Prostate gland (tissue), 2 donors: Measurements from ENCODE around the gene GPX4.

Source experiments
- POLR2A ChIP-seq: fragments of 450-650 bp; IDR thresholded peaks from one replicate; pipeline ENCODE4 v1.6.1; 2016; ENCODE audit warnings: antibody characterized with exemption, mild to moderate bottlenecking
- TF ChIP-seq, protein P1 (sequence below), 4 experiments: fragments of 200-600 bp in 2 of 4; fragments of 450-650 bp in 2 of 4; sonication (generic) in 2 of 4; IDR thresholded peaks; 1 replicate in 3 of 4; 2 replicates in 1 of 4; pipeline ENCODE4 v1.5.1; 2016 to 2019; ENCODE audit warnings: antibody characterized with exemption in 4 of 4, mild to moderate bottlenecking in 2 of 4, moderate library complexity in 2 of 4

DNA sequence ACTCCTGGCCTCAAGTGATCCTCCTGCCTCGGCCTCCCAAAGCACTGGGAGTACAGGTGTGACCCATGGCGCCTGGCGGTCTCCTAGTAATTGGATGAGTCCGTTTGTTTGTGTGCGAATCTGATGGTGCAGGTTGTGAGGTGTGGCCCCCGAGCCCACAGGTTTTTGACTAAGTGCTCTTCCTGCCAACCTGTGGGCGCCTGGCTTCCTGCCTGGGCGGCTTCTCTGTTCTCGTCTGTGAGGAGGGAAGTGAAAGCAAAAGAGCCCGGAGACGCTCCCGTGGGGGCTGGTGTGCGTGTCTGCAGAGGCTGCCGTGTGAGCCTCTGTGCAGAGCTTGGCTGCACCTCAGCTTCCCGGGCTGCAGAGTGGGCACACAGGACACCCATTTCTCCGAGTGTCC, 26.8 kb upstream of the GPX4 start:
- TF ChIP-seq POLR2A: no peak
- TF ChIP-seq, protein P1, sequence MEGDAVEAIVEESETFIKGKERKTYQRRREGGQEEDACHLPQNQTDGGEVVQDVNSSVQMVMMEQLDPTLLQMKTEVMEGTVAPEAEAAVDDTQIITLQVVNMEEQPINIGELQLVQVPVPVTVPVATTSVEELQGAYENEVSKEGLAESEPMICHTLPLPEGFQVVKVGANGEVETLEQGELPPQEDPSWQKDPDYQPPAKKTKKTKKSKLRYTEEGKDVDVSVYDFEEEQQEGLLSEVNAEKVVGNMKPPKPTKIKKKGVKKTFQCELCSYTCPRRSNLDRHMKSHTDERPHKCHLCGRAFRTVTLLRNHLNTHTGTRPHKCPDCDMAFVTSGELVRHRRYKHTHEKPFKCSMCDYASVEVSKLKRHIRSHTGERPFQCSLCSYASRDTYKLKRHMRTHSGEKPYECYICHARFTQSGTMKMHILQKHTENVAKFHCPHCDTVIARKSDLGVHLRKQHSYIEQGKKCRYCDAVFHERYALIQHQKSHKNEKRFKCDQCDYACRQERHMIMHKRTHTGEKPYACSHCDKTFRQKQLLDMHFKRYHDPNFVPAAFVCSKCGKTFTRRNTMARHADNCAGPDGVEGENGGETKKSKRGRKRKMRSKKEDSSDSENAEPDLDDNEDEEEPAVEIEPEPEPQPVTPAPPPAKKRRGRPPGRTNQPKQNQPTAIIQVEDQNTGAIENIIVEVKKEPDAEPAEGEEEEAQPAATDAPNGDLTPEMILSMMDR (IDR thresholded peaks at IDR 0.05): no peak
